DMS53 treated with DMSO at 0.1 percent for 48 hours (cell line): ENCODE data around the gene POLDIP2.
"Not testable (repeated sequence)": the region's sequence is repeated elsewhere in the genome, so short reads cannot be mapped to it uniquely, and the experiment has no call there.

ENCODE experiments used
- DNase-seq: peaks from one replicate; lab custom pipeline; 2025; ENCODE audit not compliant: unreplicated experiment; lab: John Stamatoyannopoulos, UW

Gene POLDIP2

DNA sequence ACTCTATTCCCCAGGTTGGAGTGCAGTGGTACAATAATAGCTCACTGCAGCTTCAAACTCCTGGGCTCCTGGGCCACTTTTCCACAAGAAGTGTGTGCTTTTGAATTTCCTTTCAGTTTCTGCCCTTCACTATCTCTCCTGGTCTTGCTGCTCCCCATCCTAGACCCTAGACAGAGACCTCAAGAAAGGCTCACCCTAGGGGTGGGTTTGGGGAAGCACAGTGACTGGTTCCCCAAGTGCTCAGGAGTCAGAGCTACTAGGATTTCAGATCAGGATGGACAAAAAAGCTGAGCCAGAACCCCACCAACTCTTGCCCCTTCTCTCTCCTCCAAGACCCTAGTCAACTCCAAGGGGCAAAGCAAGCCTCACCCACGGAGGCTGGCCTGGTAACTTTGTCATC, 9.3 kb upstream of the POLDIP2 start:
- DNase-seq = no peak

DNA sequence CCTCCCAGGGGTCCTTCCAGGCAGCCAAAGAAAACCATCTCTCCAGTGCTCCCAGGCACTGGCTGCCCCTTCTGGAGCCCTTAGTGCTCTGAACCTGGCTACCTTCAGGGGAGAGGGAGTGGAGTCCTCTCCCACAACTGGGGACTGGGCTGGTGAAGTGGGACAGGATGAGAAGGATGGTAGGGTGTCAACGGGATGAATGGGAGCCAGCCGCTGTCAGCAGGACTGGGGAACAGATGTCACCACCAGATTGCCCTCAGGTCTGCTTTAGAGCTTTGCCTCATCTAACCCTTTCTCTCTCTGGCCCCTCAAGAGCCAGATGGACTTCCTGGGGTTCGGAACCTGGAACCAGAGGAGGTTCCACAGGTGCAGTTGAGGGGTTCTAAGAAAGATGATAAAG, 8.2 kb upstream of the POLDIP2 start:
- DNase-seq = no peak

DNA sequence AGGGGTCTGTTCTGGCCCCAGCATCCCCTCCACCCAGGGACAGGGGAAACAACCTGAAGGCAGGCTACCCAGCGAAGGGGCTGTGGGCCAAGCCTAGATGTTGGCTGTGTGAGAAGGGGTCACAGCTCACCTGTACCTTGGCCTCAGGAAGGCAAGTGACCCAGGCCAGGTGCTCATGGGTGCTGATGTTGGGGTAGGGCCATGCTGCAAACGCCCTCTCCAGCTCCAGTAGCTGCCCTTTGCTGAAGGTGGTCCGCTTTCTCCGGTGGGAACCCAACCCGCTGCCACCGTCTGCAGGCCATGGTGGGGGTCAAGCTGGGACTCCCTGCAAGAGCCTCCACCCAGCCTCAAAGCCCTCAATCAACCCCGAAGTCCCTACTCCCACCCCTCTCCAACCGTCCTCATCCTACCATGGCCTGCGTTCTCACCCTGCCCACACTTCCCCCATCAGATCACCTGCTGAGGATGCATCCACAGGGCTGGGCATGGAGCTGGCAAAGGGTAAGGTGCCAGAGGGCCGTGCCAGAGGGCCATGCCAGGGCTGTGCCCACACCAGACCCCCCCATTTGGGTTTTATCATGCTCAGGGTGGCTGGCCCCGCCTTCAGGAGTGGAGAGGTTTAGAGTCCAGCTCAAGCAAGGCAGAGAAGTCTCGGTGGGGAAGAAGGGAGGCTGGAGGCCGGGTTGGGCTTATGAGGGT, 7.5 kb upstream of the POLDIP2 start, which contains the start of gene SEBOX:
SEBOX (minus strand) TSS at position 535 of the 699 bp plus-strand sequence; CDS start at position 487, 48 bp downstream.
- DNase-seq = no peak

DNA sequence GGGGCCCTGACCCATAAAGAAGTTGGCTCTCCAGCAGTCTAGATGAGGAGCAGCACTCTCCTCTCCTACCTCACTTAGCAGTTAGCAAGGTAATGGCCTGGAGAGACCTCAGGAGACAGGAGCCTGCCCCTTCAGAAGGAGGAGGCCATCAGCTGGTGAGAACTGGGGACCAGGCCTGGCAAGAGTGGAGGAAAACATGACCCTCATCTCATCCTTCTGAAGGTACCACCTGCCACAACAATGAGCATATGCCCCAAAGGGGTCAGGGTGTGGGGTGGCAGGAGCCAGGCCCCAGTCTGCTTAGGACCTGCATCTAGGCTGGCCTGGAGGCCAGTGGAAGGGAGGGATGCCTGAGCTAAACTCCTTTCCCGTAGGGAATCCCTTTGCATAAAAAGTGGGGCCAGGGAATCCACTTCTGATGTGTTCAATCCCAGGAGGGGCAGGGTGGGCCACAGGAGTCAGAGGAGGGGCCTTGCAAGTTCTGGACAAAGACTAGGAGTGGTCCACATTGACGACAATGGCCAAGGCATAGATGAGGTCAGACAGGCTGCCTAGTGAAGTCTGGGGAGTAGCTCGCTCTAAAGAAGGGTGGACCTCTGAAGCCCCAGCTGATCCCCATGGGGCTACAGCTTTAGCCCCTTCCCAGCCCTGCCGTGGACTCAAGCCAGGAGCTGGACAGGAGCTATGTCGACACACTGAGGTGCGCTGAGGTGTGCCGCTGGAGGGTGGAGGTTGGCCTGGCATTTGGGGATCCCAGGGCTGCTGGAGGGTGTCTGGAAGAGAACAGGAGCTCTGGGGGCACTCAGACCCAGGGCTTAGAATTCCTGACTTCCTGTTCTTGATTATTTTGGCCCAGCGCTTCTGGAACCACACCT, 6.7 kb upstream of the POLDIP2 start:
- no peak for DNase-seq

DNA sequence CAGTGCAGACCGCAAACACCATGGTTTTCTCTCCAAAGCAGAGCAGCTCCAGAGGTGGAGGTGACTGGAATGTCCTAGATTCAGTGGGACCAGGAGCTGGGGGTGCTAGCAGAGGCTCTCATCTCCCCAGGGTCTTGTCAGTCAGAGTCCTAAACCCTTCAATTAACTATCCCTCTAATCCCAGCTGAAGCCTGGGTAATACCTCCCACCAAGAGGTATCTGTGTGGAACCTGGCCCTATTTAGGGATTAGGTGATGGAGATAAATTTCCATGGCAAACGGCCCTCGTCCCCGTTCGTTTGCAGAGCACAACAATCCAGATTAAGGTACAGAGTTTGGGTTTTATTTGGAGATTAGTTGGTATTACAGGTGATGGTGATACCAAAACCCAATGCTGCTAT, 5.9 kb upstream of the POLDIP2 start:
- DNase-seq = no peak

DNA sequence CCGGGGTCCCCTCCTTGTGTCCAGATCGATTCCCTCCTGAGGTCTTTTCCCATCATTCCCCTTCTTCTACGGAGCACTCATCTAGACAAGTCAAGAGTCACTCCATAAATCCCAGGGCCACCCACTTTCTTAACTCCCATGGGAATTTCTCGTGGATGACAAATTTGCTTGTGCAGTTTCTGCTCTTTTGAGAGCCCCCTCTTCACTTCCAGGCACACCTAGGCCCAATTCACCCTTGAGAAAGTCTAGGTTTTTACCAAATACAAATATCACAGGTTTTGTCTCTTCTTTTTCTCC, 522 bp upstream of the POLDIP2 start:
- DNase-seq = no peak

DNA sequence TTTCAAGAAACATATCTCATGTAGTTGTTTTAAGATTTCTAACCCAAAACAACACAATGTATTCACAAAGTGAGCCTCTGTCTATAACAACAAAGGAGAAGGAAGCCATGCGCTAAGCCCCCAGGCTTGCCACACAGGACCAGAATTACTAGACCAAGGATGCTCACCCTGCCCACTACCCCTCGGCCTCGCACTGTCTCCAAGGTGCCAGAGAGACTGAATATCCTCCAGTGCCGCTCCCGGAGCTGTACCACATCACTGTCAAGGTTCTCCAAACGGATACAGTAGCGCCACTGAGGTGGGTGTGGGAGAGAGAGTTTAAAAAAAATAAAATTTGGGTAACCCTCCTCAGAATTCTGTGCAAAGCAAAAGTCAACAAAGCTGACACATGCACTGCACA, 7.1 kb downstream of the POLDIP2 start:
- no peak for DNase-seq

DNA sequence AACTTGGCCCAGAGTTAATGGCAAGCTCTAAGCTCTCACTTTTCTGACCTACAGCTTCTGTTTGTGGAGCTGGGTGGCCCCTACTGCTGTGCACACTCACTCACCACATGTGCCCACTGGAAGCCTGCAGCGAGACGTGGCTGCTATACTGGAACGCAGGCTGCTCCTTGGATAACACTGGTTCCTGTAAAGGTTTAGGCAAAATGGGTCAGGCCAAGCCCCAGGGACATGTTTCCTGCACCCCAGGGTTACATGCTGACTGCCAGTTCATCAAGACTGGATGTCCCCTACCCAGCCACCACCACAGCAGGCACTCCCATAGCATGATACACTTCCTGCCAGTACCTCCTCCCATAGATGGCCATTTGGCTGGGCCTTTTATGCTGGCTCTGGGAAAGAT, 8.3 kb downstream of the POLDIP2 start:
- DNase-seq = no peak

DNA sequence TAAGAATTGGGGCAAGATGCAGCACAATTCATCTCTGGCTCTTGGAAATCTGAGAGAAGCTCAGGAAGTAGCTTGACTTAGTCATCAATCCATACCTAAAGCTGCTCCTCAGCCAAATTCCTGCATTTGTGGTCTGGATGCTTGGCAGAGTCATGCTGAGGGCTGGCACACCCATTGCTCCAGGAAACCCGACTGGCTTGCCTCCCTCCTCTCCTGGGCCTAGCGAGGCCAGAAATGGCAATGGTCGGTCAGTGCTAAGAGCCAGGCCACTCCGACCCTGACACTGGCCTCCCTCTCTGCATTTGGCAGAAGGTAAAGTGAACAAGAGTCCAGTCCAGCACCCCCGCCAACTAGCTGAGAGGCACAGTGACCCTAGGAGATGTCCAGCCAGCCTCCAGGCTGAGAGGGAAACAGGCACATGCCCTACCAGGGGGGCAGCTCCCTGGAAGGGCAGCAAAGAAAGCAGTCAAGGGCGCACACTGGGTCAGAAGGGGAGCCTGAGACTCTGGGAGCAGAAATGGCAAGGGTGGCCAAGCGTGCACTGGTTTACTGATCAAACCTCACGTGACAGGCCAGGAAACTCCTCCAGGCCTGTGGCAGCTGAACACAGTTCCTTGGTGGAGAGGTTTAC, 10.0 kb downstream of the POLDIP2 start:
- no peak for DNase-seq

DNA sequence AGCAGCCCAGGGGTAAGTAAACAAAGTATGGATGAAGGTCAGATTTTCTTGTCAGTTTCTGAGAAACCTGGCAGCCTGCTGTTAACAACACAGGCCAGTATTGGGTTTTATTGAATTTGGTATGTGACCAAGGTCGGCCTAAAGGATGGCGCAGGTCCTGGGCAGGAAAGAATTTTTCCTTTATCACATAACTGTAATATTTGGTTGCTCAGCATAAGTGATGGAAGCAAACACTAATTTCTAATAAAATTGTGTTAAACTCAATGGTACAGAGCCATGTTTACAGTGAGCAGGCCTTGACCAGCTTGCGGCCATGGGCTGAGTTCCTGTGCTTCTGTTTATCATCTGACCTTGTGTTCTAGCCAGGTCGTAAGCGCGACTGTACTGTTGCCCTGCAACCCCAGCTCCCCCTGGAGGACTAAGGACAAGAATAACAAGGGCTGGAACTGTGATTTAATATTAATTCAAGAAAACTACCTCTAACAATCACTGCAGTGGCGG, 10.5 kb downstream of the POLDIP2 start:
- no peak for DNase-seq

DNA sequence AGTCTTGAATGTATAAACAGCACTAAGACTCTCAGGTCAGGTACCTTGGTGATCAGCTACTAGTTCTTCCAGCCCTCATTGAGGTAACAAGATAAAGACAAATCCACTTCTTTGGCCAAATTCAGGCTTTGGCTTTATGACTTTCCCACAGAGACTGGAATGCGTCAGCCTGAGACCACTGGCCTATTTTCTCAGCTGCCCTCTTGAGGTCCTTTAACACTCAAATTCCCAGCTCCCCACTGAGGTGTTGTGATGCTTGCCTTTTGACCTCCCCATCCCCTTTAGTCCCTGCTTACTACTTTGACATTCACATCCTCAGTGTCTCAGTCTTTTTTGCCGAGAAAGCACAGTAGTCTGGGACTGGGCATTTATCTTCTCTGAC, 11.1 kb downstream of the POLDIP2 start:
- DNase-seq = no peak

DNA sequence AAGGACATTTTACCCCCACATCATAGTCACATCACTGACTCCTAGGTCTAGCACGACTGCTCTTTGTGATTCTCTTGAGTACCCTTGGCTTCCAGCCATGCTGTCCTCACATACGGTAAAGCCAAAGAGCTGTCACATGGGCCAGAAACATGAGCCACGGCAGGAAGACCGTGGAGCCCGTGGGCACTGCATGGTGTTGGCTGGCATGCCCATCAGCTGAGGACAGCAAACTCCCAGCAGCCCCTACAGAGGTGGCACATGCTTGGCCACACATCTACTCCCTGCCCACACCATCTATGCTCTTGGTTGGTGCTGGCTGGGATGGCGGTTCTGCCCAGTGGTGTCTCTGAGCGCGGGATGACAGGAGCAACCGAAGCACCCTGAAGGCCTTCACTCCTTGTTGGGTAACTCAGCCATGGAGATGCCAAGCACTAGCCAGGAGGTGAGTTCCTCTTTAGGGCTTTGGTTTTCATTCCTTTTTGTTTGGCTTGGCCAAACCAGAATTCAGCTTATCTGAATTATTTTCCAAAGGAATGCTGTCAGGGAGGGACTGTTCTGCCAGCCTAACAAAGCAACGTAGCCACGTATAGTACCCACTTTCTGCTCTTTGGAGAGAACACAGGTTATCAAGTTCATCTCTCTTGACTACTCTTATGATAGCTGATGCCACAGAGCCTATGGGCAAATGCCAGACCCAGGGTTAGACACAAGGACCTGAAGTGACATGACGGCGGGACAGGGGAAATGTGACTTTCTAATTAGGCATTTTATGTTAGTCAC, 11.7 kb downstream of the POLDIP2 start:
- no peak for DNase-seq

DNA sequence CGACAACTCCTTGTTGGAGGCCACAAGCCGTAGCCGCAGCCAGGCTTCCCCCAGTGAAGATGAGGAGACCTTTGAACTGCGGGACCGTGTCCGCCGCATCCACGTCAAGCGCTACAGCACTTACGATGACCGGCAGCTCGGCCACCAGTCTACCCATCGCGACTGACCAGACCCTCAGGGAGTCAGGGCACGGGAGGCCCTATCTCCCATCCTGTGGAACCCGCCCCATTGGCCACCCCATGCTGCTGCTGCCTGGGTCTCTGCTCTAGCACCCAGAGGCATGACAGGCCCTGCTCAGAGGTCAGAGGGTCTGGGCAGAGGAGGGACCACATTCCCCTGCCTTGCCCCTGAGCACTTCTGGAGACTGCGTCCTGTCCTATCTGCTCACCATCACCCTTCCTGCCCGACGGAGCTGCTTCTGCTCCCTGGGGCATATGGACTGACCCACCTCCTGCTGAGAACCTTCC, 12.9 kb downstream of the POLDIP2 start:
- no peak for DNase-seq

DNA sequence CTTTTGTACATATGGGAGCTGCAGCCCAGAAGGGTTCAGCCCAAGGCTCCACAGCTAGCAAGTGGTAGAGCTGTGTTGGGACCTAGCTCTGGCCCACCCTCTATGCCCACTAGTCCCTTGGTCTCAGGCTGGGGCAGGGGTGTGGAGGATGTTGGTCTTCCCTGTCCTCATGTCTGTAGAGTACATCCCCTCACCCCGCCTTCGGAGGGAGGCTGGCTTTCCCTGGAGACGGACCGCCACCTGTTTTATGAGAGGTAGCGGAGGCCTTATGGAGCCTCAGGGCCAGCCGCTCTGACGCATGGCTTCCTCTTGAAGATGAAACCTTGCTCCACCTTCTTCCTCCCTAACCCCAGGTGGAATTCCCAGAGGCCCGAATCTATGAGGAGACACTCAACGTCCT, 13.3 kb downstream of the POLDIP2 start:
- no peak for DNase-seq

DNA sequence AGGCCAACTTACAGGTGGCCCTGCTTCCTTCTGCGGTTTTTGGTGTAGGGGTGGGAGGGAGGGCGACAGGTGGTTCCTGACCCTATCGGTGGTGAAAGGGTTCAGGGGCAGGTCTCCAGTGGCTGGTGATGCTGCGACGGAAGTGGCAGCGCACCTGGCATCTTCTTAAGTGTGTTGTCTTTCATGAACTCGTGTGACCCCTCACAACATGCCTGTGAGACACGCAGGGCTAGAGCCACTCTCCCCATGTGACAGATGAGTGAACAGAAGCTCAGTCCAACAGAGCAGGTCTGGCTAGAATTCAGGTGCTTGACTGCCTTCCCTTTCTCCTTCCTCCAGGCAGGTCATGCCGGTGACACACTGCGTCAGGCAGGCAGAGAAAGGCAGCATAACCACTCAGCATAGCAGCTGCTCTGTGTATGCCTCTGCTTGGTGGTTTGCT, 13.8 kb downstream of the POLDIP2 start:
- DNase-seq = no peak

DNA sequence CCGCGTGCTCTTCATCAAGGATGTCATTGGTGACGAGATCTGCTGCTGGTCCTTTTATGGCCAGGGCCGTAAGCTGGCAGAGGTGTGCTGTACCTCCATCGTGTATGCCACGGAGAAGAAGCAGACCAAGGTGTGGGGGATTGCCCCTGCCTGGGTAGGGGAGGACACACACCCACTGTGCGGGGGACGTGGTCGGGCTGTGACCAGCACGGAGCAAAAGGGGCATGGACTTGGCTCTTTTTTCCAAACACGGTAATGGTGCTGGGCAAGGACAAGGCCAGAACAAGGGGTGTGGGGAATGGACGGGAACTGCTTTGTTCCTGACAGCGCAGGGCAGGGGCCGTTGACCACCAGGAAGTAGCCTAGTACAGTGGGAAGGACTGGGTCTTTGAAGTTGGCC, 15.0 kb downstream of the POLDIP2 start:
- DNase-seq = no peak

DNA sequence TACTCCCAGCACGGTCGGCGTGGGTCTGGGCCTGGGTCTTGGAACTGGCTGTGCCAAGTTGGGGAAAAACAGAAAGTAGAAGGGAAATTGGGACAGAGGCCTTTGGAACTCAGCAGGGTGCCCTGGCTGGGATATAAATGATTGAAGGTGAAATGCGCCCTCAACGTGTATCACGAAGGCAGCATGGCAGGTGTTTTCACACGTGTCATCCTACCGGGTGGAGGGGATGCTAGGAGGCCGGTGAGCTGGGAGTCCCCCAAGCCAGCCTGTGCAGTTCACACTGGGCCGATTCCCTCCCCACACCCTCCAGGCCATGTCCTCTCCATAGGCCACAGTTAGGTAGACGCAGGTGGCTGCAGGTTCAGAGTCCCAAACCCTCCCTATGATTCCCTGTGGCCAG, 15.8 kb downstream of the POLDIP2 start:
- no peak for DNase-seq

DNA sequence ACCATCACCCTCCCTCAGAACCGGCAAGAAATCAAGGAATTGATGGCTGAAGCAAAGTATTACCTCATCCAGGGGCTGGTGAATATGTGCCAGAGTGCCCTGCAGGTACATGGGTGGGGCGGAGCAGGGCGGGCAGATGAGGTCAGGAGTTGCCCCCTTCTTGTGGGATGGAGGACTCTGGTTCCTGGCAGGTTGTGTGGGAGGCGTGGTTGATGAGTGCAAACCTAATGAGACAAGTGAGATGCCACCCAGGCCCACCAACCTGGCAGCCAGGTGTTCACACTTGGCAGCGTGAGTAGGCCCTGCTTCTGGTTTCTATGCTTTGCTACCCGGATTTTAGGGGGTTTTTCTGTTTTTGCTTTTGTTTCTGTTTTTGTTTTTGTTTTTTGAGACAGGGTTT, 17.0 kb downstream of the POLDIP2 start:
- no peak for DNase-seq

DNA sequence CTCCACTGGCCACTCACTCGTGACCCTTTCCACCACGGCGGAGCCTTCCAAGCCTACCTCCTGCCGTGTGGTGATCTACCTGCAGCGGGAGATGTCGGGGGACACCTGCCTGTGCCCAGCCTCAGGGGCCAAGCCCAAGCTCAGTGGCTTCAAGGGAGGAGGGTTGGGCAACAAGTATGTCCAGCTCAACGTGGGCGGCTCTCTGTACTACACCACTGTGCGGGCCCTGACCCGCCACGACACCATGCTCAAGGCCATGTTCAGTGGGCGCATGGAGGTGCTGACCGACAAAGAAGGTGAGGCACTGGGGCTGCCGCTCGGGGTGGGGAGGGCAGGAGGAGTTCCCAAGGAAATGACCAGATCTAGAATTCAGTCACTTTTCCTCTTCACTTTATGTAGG, 17.9 kb downstream of the POLDIP2 start:
- no peak for DNase-seq

DNA sequence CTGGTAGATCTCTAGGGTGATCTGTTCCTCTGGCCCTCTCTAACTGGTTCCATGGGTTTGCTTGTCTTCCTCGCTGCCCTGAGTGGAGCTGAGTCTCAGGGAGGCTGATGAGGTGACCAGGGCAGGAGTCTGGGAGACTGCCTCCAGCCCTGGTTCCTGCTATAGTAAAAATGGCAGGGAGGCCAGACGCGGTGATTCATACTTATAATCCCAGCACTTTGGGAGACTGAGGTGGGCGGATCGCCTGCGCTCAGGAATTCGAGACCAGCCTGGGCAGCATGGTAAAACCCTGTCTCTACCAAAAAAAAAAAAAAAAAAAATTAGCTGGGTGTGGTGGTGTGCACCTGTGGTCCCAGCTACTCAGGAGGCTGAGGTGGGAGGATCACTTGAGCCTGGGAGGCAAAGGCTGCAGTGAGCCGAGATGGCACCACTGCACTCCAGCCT, 18.5 kb downstream of the POLDIP2 start:
- DNase-seq = not testable (repeated sequence)
